ENCODE measurements around the gene SORCS2. TPM values are rescaled to one million over a fixed set of nuclear protein-coding genes. Genes with fewer than 3 reads are reported as not detected.

The SORCS2 gene
- total RNA-seq, 3 donors from 2014 or later, result 0.66 to 1.3 (median 0.80) TPM

DNA sequence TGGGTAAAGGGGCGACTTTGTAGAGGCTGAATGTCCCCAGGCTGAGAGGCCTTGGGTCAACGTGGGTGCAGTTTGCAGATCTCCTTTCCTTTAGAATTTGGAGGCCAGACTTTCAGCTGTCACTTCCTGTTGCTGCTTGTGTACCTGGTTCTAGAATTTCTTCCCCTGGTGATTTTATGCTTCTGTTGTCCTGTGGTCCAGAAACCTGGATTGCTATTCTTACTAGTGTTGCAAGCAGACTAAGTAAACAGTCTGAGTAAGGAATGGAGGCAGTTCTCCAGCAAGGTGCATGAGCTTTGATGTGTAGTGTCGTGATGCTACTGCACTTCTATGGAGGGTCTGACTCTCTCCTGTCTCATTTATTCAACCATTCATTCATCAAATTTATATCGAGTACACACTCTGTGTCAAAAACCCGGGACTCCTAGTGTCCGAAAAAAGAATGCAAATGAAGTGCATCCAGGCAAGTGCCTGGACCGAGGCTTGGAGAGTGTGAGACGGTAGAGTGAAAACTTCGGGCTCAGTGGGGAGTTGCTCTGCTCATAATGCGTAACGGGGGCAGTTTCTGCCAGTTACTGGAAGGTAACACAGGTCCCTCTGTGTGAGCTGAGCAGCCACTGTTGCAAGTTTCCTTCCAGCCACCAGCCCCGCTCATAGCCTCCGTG, 83.3 kb downstream of the SORCS2 start:
- Histone ChIP-seq H3K4me3 (no peak overlapping the region), H3K4me1 (no peaks in the 10 kb centered on the region), H3K9me3 (no peaks in the 10 kb centered on the region), H3K27ac (no peak overlapping the region), H3K27me3 (peaks cover 0 to 16% of the 10 kb centered on the region in 2 donors), H3K36me3 (no peaks in the 10 kb centered on the region)
- intact Hi-C loops (cut with DNase I; ENCODE audit: low total_unique reads), result no loop called here
- TF ChIP-seq, protein P1, sequence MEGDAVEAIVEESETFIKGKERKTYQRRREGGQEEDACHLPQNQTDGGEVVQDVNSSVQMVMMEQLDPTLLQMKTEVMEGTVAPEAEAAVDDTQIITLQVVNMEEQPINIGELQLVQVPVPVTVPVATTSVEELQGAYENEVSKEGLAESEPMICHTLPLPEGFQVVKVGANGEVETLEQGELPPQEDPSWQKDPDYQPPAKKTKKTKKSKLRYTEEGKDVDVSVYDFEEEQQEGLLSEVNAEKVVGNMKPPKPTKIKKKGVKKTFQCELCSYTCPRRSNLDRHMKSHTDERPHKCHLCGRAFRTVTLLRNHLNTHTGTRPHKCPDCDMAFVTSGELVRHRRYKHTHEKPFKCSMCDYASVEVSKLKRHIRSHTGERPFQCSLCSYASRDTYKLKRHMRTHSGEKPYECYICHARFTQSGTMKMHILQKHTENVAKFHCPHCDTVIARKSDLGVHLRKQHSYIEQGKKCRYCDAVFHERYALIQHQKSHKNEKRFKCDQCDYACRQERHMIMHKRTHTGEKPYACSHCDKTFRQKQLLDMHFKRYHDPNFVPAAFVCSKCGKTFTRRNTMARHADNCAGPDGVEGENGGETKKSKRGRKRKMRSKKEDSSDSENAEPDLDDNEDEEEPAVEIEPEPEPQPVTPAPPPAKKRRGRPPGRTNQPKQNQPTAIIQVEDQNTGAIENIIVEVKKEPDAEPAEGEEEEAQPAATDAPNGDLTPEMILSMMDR (IDR thresholded peaks at IDR 0.05), result no peak
- TF ChIP-seq POLR2AphosphoS5 (IDR thresholded peaks at IDR 0.05) (no peak), POLR2A (IDR thresholded peaks at IDR 0.05) (no peak)
- no peak for DNase-seq (ENCODE audit: low spot score in 2 of 2)

DNA sequence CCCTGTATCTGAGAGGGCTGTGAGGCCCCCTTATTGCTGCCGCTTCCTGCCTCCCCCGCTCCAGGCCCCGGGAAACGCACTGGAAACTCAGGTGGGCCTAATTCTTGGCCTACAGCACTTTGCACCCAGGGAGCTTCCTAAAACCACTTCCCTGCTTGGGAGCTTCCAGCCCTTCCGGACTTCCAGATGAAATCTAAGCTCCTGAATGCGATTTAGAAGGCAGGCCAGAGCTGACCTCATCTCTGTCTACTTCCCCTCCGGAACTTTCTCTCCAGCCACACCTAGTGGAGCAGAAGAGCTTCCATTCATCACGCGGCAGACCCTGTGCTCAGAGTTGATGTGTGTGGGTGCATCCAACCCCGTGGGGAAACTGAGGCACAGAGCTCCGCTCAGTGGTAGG, 84.2 kb downstream of the SORCS2 start:
- TF ChIP-seq, protein P1 (IDR thresholded peaks at IDR 0.05), result no peak
- TF ChIP-seq POLR2A (IDR thresholded peaks at IDR 0.05) (no peak), POLR2AphosphoS5 (IDR thresholded peaks at IDR 0.05) (no peak)
- Histone ChIP-seq H3K36me3 (no peaks in the 10 kb centered on the region), H3K4me1 (no peaks in the 10 kb centered on the region), H3K4me3 (no peak overlapping the region), H3K27ac (no peak overlapping the region), H3K9me3 (no peaks in the 10 kb centered on the region), H3K27me3 (peaks cover 0 to 20% of the 10 kb centered on the region in 2 donors)
- DNase-seq (ENCODE audit: low spot score in 2 of 2), result no peak
- intact Hi-C loops (cut with DNase I; ENCODE audit: low total_unique reads), result no loop called here

DNA sequence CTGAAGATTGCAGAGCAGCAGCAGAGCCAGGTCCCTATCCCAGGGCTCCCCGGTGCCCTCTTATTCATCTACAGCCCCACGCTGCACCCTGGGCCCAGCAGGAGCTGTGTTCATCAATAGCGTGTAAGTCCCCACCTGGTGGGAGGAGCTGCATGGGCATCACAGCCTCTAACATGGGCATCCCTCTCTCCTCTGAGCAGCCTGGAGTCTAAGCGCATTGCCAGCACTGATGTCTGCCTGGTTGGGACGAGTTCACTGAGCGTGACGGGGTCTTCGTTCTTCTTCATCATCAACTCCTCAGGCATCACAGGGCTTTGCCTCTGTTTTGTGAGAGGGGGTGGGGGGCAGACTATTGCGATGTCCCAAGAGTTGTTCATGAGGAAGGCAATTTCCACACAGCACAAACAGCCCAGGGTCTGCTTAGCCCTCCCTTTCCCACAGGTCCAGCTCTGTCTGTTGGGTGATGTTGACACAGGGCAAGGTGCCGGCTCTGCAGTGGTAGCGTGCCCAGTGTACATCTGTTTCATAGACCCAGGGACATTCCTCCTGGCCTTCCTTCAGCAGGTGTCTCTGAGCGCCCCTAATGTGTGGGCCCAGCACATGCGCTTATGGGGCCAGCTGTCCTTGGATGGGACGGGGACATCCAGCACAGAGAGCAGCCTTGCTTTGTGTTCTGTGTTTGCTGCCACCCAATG, 85.9 kb downstream of the SORCS2 start:
- H3K4me1 ChIP-seq, result no peaks in the 10 kb centered on the region
- H3K36me3 ChIP-seq, result no peaks in the 10 kb centered on the region
- H3K9me3 ChIP-seq, result no peaks in the 10 kb centered on the region
- TF ChIP-seq POLR2AphosphoS5 (IDR thresholded peaks at IDR 0.05) (no peak), POLR2A (IDR thresholded peaks at IDR 0.05) (no peak)
- TF ChIP-seq, protein P1 (IDR thresholded peaks at IDR 0.05), result no peak
- peaks cover 0 to 20% of the 10 kb centered on the region in 2 donors for H3K27me3 ChIP-seq
- H3K27ac ChIP-seq, result no peak overlapping the region
- H3K4me3 ChIP-seq, result no peak overlapping the region
- DNase-seq (ENCODE audit: low spot score in 2 of 2), result no peak
- intact Hi-C loops (cut with DNase I; ENCODE audit: low total_unique reads), result no loop called here

DNA sequence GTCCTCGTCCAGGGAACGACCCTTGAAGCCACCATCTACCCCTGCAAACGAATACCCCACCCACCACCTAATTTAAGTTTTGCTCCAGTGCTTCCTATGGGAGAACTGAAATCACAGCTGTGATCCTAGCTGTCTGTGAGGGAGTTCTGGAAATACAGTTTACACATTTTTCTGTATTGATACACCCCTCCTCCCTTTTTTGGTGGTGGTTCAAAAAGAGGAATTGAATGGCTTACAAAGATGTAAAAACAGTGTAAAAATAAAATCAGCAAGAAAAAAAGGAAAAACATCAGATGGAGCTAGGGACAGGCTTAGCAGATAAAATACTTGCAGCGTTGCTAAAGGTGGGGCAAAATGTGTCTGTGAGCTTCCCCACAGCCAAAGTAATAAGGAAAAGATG, 86.6 kb downstream of the SORCS2 start:
- Histone ChIP-seq H3K27me3 (peaks cover 0 to 20% of the 10 kb centered on the region in 2 donors), H3K27ac (no peak overlapping the region), H3K4me1 (no peaks in the 10 kb centered on the region), H3K36me3 (no peaks in the 10 kb centered on the region), H3K4me3 (no peak overlapping the region), H3K9me3 (no peaks in the 10 kb centered on the region)
- DNase-seq (ENCODE audit: low spot score in 2 of 2), result no peak
- TF ChIP-seq, protein P1 (IDR thresholded peaks at IDR 0.05), result no peak
- TF ChIP-seq POLR2AphosphoS5 (IDR thresholded peaks at IDR 0.05), result no peak
- no peak for TF ChIP-seq POLR2A (IDR thresholded peaks at IDR 0.05)
- intact Hi-C loops (cut with DNase I; ENCODE audit: low total_unique reads), result no loop called here

DNA sequence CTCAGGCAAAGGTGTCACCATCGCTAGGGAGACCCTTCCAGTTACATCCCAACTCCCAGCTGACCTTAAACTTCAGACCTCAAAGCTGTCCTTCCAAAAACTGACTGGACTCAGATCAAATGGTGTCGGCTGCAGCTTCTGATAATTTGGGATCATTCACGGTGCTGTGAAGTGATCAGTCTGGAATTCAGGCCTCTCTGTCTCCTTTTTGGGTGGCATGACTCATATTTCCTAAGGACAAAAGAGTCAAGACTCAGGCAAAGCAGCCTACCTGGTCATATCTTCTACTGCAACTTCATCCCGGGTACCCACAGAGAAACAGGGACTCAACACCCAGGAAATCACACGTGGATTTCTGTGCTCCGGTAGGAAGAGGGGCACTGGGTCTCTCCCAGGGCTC, 87.6 kb downstream of the SORCS2 start:
- intact Hi-C loops (cut with DNase I; ENCODE audit: low total_unique reads), result no loop called here
- Histone ChIP-seq H3K36me3 (no peaks in the 10 kb centered on the region), H3K9me3 (no peaks in the 10 kb centered on the region), H3K4me1 (no peaks in the 10 kb centered on the region), H3K27me3 (peaks cover 0 to 20% of the 10 kb centered on the region in 2 donors), H3K4me3 (no peak overlapping the region), H3K27ac (no peak overlapping the region)
- no peak for DNase-seq (ENCODE audit: low spot score in 2 of 2)
- TF ChIP-seq, protein P1 (IDR thresholded peaks at IDR 0.05), result no peak
- TF ChIP-seq POLR2A (IDR thresholded peaks at IDR 0.05) (no peak), POLR2AphosphoS5 (IDR thresholded peaks at IDR 0.05) (no peak)

Measured in breast epithelium (tissue), 4 donors.